ENCODE measurements around the gene UTP4. TPM values are rescaled to one million over a fixed set of nuclear protein-coding genes. Genes with fewer than 3 reads are reported as not detected.
"Not testable (repeated sequence)": the region's sequence is repeated elsewhere in the genome, so short reads cannot be mapped to it uniquely, and the experiment has no call there.

The UTP4 gene
- total and polyA plus RNA-seq, 2 donors (not counting 3 experiments of a cell fraction or from before 2014, with no cell fraction given) = 56.1 to 59.5 TPM

DNA sequence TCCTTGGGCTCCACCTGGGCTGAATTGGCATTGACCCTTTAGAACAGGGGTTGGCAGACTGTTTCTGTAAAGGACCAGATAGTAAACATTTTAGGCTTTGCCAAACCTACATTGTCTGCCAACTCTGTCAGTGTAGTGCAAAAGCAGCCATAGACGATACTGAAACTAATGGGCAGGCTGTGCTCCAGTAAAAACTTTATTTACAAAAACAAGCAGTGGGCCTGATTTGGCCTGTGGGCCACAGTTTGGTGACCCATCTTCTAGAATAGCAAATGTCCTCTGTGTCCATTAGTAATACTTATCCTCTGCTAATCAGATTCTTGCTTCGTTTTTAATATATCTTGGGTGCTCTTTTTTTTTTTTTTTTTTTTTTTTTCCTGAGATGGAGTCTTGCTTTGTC is 6.2 kb downstream of the UTP4 start:
- Histone ChIP-seq H3K9me3 (replicated peaks; ENCODE audit: control insufficient read depth, insufficient read depth, low read length) (no peaks in the 10 kb centered on the region), H3K9ac (replicated peaks; ENCODE audit: extremely low read depth, insufficient read depth, low read length) (no peak overlapping the region), H3K79me2 (ENCODE audit: control insufficient read depth, insufficient read depth, low read length) (peaks cover 43% of the 10 kb centered on the region), H3K27ac (ENCODE audit: insufficient read depth, low read depth, low read length) (no peak overlapping the region), H3K4me3 (replicated peaks in 1 of 3; ENCODE audit: insufficient read depth in 1 of 3, low read depth in 1 of 3, low read length in 3 of 3) (no peak overlapping the region), H3K27me3 (ENCODE audit: control insufficient read depth in 2 of 2, insufficient read depth in 2 of 2, low read length in 2 of 2) (no peaks in the 10 kb centered on the region), H3K4me2 (ENCODE audit: insufficient read depth, low read length) (no peak overlapping the region), H3K36me3 (ENCODE audit: control insufficient read depth in 2 of 2, extremely low read depth in 1 of 2, insufficient read depth in 2 of 2, low read length in 2 of 2) (peaks cover 21 to 25% of the 10 kb centered on the region in 2 experiments), H3K4me1 (ENCODE audit: control insufficient read depth, extremely low read depth, insufficient read depth, low read length) (peaks cover 8% of the 10 kb centered on the region), H4K20me1 (replicated peaks; ENCODE audit: control insufficient read depth, extremely low read depth, insufficient read depth, low read length) (no peaks in the 10 kb centered on the region), H3K9me1 (replicated peaks; ENCODE audit: control insufficient read depth, extremely low read depth, insufficient read depth, low read length) (no peaks in the 10 kb centered on the region), H2AFZ (ENCODE audit: low read depth, low read length) (no peak overlapping the region)
- ChIA-PET POLR2A (no interaction called here), CTCF (interaction anchor here (1.1 kb wide), 1 partner anchor 41 kb away, joined by 3 read pairs; no protein-coding TSS in a partner anchor)
- FAIRE-seq = no peak
- DNase-seq (ENCODE audit: low read depth, low spot score) = no peak
- dilution Hi-C loops (cut with MboI; ENCODE audit: extremely low pct_ligation_motif_present, low sequenced_read_pairs) = no loop called here
- BruUV-seq (replicated peaks) = no TSS peak
- TF ChIP-seq POLR2A (IDR thresholded peaks at IDR 0.05; ENCODE audit: low read depth, low read length) = no peak
- TF ChIP-seq, protein P1, sequence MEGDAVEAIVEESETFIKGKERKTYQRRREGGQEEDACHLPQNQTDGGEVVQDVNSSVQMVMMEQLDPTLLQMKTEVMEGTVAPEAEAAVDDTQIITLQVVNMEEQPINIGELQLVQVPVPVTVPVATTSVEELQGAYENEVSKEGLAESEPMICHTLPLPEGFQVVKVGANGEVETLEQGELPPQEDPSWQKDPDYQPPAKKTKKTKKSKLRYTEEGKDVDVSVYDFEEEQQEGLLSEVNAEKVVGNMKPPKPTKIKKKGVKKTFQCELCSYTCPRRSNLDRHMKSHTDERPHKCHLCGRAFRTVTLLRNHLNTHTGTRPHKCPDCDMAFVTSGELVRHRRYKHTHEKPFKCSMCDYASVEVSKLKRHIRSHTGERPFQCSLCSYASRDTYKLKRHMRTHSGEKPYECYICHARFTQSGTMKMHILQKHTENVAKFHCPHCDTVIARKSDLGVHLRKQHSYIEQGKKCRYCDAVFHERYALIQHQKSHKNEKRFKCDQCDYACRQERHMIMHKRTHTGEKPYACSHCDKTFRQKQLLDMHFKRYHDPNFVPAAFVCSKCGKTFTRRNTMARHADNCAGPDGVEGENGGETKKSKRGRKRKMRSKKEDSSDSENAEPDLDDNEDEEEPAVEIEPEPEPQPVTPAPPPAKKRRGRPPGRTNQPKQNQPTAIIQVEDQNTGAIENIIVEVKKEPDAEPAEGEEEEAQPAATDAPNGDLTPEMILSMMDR (IDR thresholded peaks at IDR 0.05; ENCODE audit: extremely low read depth in 1 of 2, insufficient read depth in 1 of 2, low read depth in 1 of 2, low read length in 2 of 2) = no peak
- TF ChIP-seq, protein P2, sequence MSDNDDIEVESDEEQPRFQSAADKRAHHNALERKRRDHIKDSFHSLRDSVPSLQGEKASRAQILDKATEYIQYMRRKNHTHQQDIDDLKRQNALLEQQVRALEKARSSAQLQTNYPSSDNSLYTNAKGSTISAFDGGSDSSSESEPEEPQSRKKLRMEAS (IDR thresholded peaks at IDR 0.05; ENCODE audit: insufficient read depth, insufficient read length) = no peak
- TF ChIP-seq POLR2AphosphoS5 (IDR thresholded peaks at IDR 0.05; ENCODE audit: insufficient read depth, low read depth, low read length) = no peak
- TF ChIP-seq EZH2 (IDR thresholded peaks at IDR 0.05; ENCODE audit: borderline replicate concordance, low read depth, low read length, severe bottlenecking) = no peak
- intact Hi-C loops (cut with micrococcal nuclease) = no loop called here

DNA sequence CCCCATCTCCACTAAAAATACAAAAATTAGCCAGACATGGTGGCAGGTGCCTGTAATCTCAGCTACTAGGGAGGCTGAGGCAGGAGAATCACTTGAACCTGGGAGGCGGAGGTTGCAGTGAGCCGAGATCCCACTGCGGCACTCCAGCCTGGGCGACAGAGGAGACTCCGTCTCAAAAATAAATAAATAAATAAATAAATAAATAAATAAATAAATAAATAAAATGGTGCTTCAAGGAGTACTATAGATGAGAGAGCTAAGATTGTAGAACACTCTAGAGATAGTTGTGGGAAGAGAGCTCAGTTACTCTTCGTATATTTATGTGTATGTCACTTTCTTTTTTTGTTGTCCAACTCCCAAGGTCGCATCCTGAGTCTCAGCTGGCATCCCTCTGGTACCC is 7.0 kb downstream of the UTP4 start:
- dilution Hi-C loops (cut with MboI; ENCODE audit: extremely low pct_ligation_motif_present, low sequenced_read_pairs); BruUV-seq (replicated peaks); H3K9me1 ChIP-seq (replicated peaks; ENCODE audit: control insufficient read depth, extremely low read depth, insufficient read depth, low read length); H3K9ac ChIP-seq (replicated peaks; ENCODE audit: extremely low read depth, insufficient read depth, low read length); H3K27me3 ChIP-seq (ENCODE audit: control insufficient read depth in 2 of 2, insufficient read depth in 2 of 2, low read length in 2 of 2); H3K9me3 ChIP-seq (replicated peaks; ENCODE audit: control insufficient read depth, insufficient read depth, low read length); POLR2A ChIA-PET; intact Hi-C loops (cut with micrococcal nuclease); H3K4me2 ChIP-seq (ENCODE audit: insufficient read depth, low read length); H4K20me1 ChIP-seq (replicated peaks; ENCODE audit: control insufficient read depth, extremely low read depth, insufficient read depth, low read length); H3K4me3 ChIP-seq (replicated peaks in 1 of 3; ENCODE audit: insufficient read depth in 1 of 3, low read depth in 1 of 3, low read length in 3 of 3); H3K27ac ChIP-seq (ENCODE audit: insufficient read depth, low read depth, low read length); DNase-seq (ENCODE audit: low read depth, low spot score); H2AFZ ChIP-seq (ENCODE audit: low read depth, low read length); FAIRE-seq; H3K4me1 ChIP-seq (ENCODE audit: control insufficient read depth, extremely low read depth, insufficient read depth, low read length): not testable (repeated sequence)
- Histone ChIP-seq H3K36me3 (ENCODE audit: control insufficient read depth in 2 of 2, extremely low read depth in 1 of 2, insufficient read depth in 2 of 2, low read length in 2 of 2) (peaks cover 24 to 29% of the 10 kb centered on the region in 2 experiments), H3K79me2 (ENCODE audit: control insufficient read depth, insufficient read depth, low read length) (peaks cover 35% of the 10 kb centered on the region)
- CTCF ChIA-PET = interaction anchor here (1.1 kb wide), 1 partner anchor 11 kb away, joined by 3 read pairs; no protein-coding TSS in a partner anchor

Data from endothelial cell of umbilical vein (primary cell).